ENCODE results near the gene SFXN3. TPM values are rescaled to one million over a fixed set of nuclear protein-coding genes. Genes with fewer than 3 reads are reported as not detected.
A peak's percentile ranks its signal among the peaks of the same experiment; 100 is the strongest.

SFXN3 gene
- total RNA-seq, 2 donors from 2014 or later: 40.8 to 51.5 TPM

- Mint-ChIP-seq H3K27me3 (no peaks in the 10 kb centered on the region), H3K27ac (no peak overlapping the region), H3K36me3 (ENCODE audit: low read depth) (peaks cover 14% of the 10 kb centered on the region), H3K4me3 (no peak overlapping the region), H3K4me1 (peaks cover 30% of the 10 kb centered on the region)
- no peak for DNase-seq
- ATAC-seq: no peak
- H3K9me3 ChIP-seq (ENCODE audit: control insufficient read depth, low read length, poor library complexity, severe bottlenecking): no peaks in the 10 kb centered on the region
These were observed 35.9 kb upstream of the SFXN3 start for GRCh38 chr10:100995181-100995580.

- H3K4me3 Mint-ChIP-seq: peak overlapping the region; percentile 99
- peak overlapping the region; percentile 95 for H3K27ac Mint-ChIP-seq
- H3K4me1 Mint-ChIP-seq: peaks cover 29% of the 10 kb centered on the region
- peak; percentile 30 for ATAC-seq
- DNase-seq: peak in 2 of 3 donors; percentile 42 to 53
- peaks cover 10% of the 10 kb centered on the region for H3K36me3 Mint-ChIP-seq (ENCODE audit: low read depth)
- no peaks in the 10 kb centered on the region for H3K27me3 Mint-ChIP-seq
- H3K9me3 ChIP-seq (ENCODE audit: control insufficient read depth, low read length, poor library complexity, severe bottlenecking): no peaks in the 10 kb centered on the region
These were observed 34.2 kb upstream of the SFXN3 start for GRCh38 chr10:100996678-100997359.

- H3K36me3 Mint-ChIP-seq (ENCODE audit: low read depth): peaks cover 10% of the 10 kb centered on the region
- DNase-seq (peak; percentile 66 to 78 (median 68)), ATAC-seq (peak; percentile 63)
- no peaks in the 10 kb centered on the region for H3K9me3 ChIP-seq (ENCODE audit: control insufficient read depth, low read length, poor library complexity, severe bottlenecking)
- H3K27me3 Mint-ChIP-seq: no peaks in the 10 kb centered on the region
- H3K4me3 Mint-ChIP-seq: peak overlapping the region; percentile 99
- peaks cover 29% of the 10 kb centered on the region for H3K4me1 Mint-ChIP-seq
- H3K27ac Mint-ChIP-seq: peak overlapping the region; percentile 95
These were observed 33.5 kb upstream of the SFXN3 start for GRCh38 chr10:100997360-100998182.

GRCh38 chr10:100998183-100998990 is 32.6 kb upstream of the SFXN3 start:
- Mint-ChIP-seq H3K27ac (peak overlapping the region; percentile 95), H3K4me3 (peak overlapping the region; percentile 99), H3K36me3 (ENCODE audit: low read depth) (peaks cover 10% of the 10 kb centered on the region), H3K27me3 (no peaks in the 10 kb centered on the region), H3K4me1 (peaks cover 29% of the 10 kb centered on the region)
- DNase-seq: peak; percentile 48 to 56 (median 53)
- peak; percentile 45 for ATAC-seq
- no peaks in the 10 kb centered on the region for H3K9me3 ChIP-seq (ENCODE audit: control insufficient read depth, low read length, poor library complexity, severe bottlenecking)

- ATAC-seq (peak; percentile 73), DNase-seq (peak; percentile 70 to 78 (median 74))
- Mint-ChIP-seq H3K36me3 (ENCODE audit: low read depth) (peaks cover 7% of the 10 kb centered on the region), H3K4me3 (peak overlapping the region; percentile 99), H3K27ac (peak overlapping the region; percentile 95), H3K27me3 (no peaks in the 10 kb centered on the region), H3K4me1 (peaks cover 26% of the 10 kb centered on the region)
- H3K9me3 ChIP-seq (ENCODE audit: control insufficient read depth, low read length, poor library complexity, severe bottlenecking): no peaks in the 10 kb centered on the region
These were observed 31.9 kb upstream of the SFXN3 start for GRCh38 chr10:100998991-100999741.

- ATAC-seq (no peak), DNase-seq (no peak)
- Mint-ChIP-seq H3K27me3 (no peaks in the 10 kb centered on the region), H3K27ac (peak within 1 kb of the TSS; percentile 95), H3K4me1 (peaks cover 26% of the 10 kb centered on the region), H3K36me3 (ENCODE audit: low read depth) (peaks cover 7% of the 10 kb centered on the region), H3K4me3 (peak within 1 kb of the TSS; percentile 99)
- H3K9me3 ChIP-seq (ENCODE audit: control insufficient read depth, low read length, poor library complexity, severe bottlenecking): no peaks in the 10 kb centered on the region
These were observed 31.3 kb upstream of the SFXN3 start, which contains the start of gene LZTS2 for GRCh38 chr10:100999742-101000126. Gene LZTS2, plus strand, starts transcription at chr10:100999808. Its CDS starts 2,731 bp downstream, at chr10:101002539.

GRCh38 chr10:101000127-101000914 is 30.7 kb upstream of the SFXN3 start:
- DNase-seq: no peak
- peak overlapping the region; percentile 65 for H3K27ac Mint-ChIP-seq

GRCh38 chr10:101000915-101001658 is 29.9 kb upstream of the SFXN3 start:
- Mint-ChIP-seq H3K4me3 (peak overlapping the region; percentile 94), H3K27ac (peak overlapping the region; percentile 65), H3K4me1 (peaks cover 26% of the 10 kb centered on the region), H3K27me3 (no peaks in the 10 kb centered on the region), H3K36me3 (ENCODE audit: low read depth) (peaks cover 7% of the 10 kb centered on the region)
- no peaks in the 10 kb centered on the region for H3K9me3 ChIP-seq (ENCODE audit: control insufficient read depth, low read length, poor library complexity, severe bottlenecking)
- DNase-seq (no peak), ATAC-seq (no peak)

More at GRCh38 chr10:101000127-101000914, 30.7 kb upstream of the SFXN3 start:
- H3K9me3 ChIP-seq (ENCODE audit: control insufficient read depth, low read length, poor library complexity, severe bottlenecking): no peaks in the 10 kb centered on the region
- Mint-ChIP-seq H3K36me3 (ENCODE audit: low read depth) (peaks cover 7% of the 10 kb centered on the region), H3K4me3 (peak overlapping the region; percentile 94), H3K4me1 (peaks cover 26% of the 10 kb centered on the region), H3K27me3 (no peaks in the 10 kb centered on the region)
- no peak for ATAC-seq

GRCh38 chr10:101001659-101002035 is 29.4 kb upstream of the SFXN3 start:
- no peak for ATAC-seq
- Mint-ChIP-seq H3K4me3 (no peak overlapping the region), H3K27ac (peak overlapping the region; percentile 65), H3K36me3 (ENCODE audit: low read depth) (peaks cover 7% of the 10 kb centered on the region), H3K4me1 (peaks cover 23% of the 10 kb centered on the region), H3K27me3 (no peaks in the 10 kb centered on the region)
- no peak for DNase-seq
- no peaks in the 10 kb centered on the region for H3K9me3 ChIP-seq (ENCODE audit: control insufficient read depth, low read length, poor library complexity, severe bottlenecking)

- DNase-seq (no peak), ATAC-seq (no peak)
- Mint-ChIP-seq H3K4me1 (peaks cover 20% of the 10 kb centered on the region), H3K36me3 (ENCODE audit: low read depth) (peaks cover 5% of the 10 kb centered on the region), H3K27me3 (no peaks in the 10 kb centered on the region), H3K27ac (no peak overlapping the region), H3K4me3 (no peak overlapping the region)
- H3K9me3 ChIP-seq (ENCODE audit: control insufficient read depth, low read length, poor library complexity, severe bottlenecking): no peaks in the 10 kb centered on the region
These were observed 28.6 kb upstream of the SFXN3 start for GRCh38 chr10:101002456-101002855.

GRCh38 chr10:101003639-101004206 is 27.3 kb upstream of the SFXN3 start:
- Mint-ChIP-seq H3K4me3 (no peak overlapping the region), H3K4me1 (peaks cover 14% of the 10 kb centered on the region), H3K27ac (no peak overlapping the region), H3K27me3 (no peaks in the 10 kb centered on the region), H3K36me3 (ENCODE audit: low read depth) (peaks cover 4% of the 10 kb centered on the region)
- DNase-seq: no peak
- no peak for ATAC-seq
- no peaks in the 10 kb centered on the region for H3K9me3 ChIP-seq (ENCODE audit: control insufficient read depth, low read length, poor library complexity, severe bottlenecking)

All from T-helper 17 cell (primary cell).